HEK293 (cell line): ENCODE results near the gene ADPGK.

ENCODE experiments used
- CTCF ChIA-PET: fragments of 350-600 bp; formaldehyde crosslinking; extraction: SDS; loops from one replicate; lab custom pipeline; 2021; ENCODE audit warnings: antibody characterized with exemption; lab: Yijun Ruan, JAX
- POLR2A ChIA-PET: fragments of 300-600 bp; formaldehyde crosslinking; extraction: SDS; loops from one replicate; lab custom pipeline; 2020; ENCODE audit warnings: antibody characterized with exemption, inconsistent platforms; lab: Yijun Ruan, JAX
- H3K27ac ChIP-seq: fragments of 200-500 bp; sonication (Bioruptor generic); 2 replicates; pipeline ENCODE4 v1.5.1; 2014; ENCODE audit warnings: low read depth, low read length, control low read depth, inconsistent platforms; ENCODE audit errors: extremely low read depth
- H3K36me3 ChIP-seq, 2 experiments: fragments of 200-500 bp in 1 of 2; sonication (Bioruptor generic) in 1 of 2; 1 replicate in 1 of 2; 2 replicates in 1 of 2; pipeline ENCODE4 v1.5.1; 2014 to 2017; ENCODE audit warnings: inconsistent platforms in 2 of 2, low read length in 2 of 2; ENCODE audit not compliant: control insufficient read depth in 2 of 2, insufficient read depth in 1 of 2
- H3K4me1 ChIP-seq: fragments of 200-500 bp; sonication (Bioruptor generic); 2 replicates; pipeline ENCODE4 v1.5.1; 2014; ENCODE audit warnings: mild to moderate bottlenecking, low read length, inconsistent platforms; ENCODE audit not compliant: control insufficient read depth, insufficient read depth
- H3K4me3 ChIP-seq: 2 replicates; pipeline ENCODE4 v1.5.1; 2011; ENCODE audit warnings: low read depth, mild to moderate bottlenecking, control low read depth, low read length, moderate library complexity
- H3K9me3 ChIP-seq: fragments of 200-500 bp; sonication (Bioruptor generic); 2 replicates; pipeline ENCODE4 v1.5.1; 2014; ENCODE audit warnings: low read depth, low read length, inconsistent platforms; ENCODE audit not compliant: control insufficient read depth, insufficient read depth
- SALL2 ChIP-seq: fragments of 450-650 bp; formaldehyde crosslinking; IDR thresholded peaks from 2 replicates; pipeline ENCODE4 v1.5.0; 2017; ENCODE audit warnings: missing biosample characterization, mild to moderate bottlenecking, missing genetic modification characterization, borderline replicate concordance
- SCRT1 ChIP-seq: fragments of 450-650 bp; formaldehyde crosslinking; IDR thresholded peaks from 2 replicates; pipeline ENCODE4 v1.5.1; 2016; ENCODE audit warnings: missing biosample characterization, missing genetic modification characterization, borderline replicate concordance
- TCF7L2 ChIP-seq: IDR thresholded peaks from 2 replicates; pipeline ENCODE4 v1.6.1; 2011; ENCODE audit warnings: low read depth, mild to moderate bottlenecking, inconsistent platforms, low read length, moderate library complexity, borderline replicate concordance
- ZBTB26 ChIP-seq: fragments of 450-650 bp; formaldehyde crosslinking; optimal IDR thresholded peaks from 2 replicates; pipeline ENCODE3; 2016; ENCODE audit warnings: missing biosample characterization, mild to moderate bottlenecking, missing genetic modification characterization
- ZNF132 ChIP-seq: fragments of 450-650 bp; formaldehyde crosslinking; IDR thresholded peaks from 2 replicates; pipeline ENCODE4 v1.5.1; 2017; ENCODE audit warnings: missing biosample characterization, missing genetic modification characterization, borderline replicate concordance
- ZNF138 ChIP-seq: fragments of 450-650 bp; formaldehyde crosslinking; IDR thresholded peaks from 2 replicates; pipeline ENCODE4 v1.5.1; 2016; ENCODE audit warnings: missing biosample characterization, missing genetic modification characterization, borderline replicate concordance
- ZNF146 ChIP-seq: fragments of 450-650 bp; formaldehyde crosslinking; IDR thresholded peaks from 2 replicates; pipeline ENCODE4 v1.5.1; 2016; ENCODE audit warnings: missing biosample characterization, missing genetic modification characterization
- ZNF202 ChIP-seq: fragments of 450-650 bp; formaldehyde crosslinking; IDR thresholded peaks from 2 replicates; pipeline ENCODE4 v1.5.1; 2016; ENCODE audit warnings: missing biosample characterization, missing genetic modification characterization, borderline replicate concordance
- ZNF214 ChIP-seq: fragments of 450-650 bp; formaldehyde crosslinking; IDR thresholded peaks from 2 replicates; pipeline ENCODE4 v1.5.1; 2017; ENCODE audit warnings: missing biosample characterization, mild to moderate bottlenecking, missing genetic modification characterization, borderline replicate concordance
- ZNF221 ChIP-seq: fragments of 450-650 bp; formaldehyde crosslinking; IDR thresholded peaks from 2 replicates; pipeline ENCODE4 v1.5.1; 2017; ENCODE audit warnings: missing biosample characterization, missing genetic modification characterization, borderline replicate concordance
- ZNF24 ChIP-seq: fragments of 450-650 bp; formaldehyde crosslinking; IDR thresholded peaks from 2 replicates; pipeline ENCODE4 v1.5.1; 2016; ENCODE audit warnings: missing biosample characterization, missing genetic modification characterization
- ZNF248 ChIP-seq: fragments of 450-650 bp; formaldehyde crosslinking; IDR thresholded peaks from 2 replicates; pipeline ENCODE4 v1.5.1; 2017; ENCODE audit warnings: missing biosample characterization, missing genetic modification characterization
- ZNF350 ChIP-seq: fragments of 450-650 bp; formaldehyde crosslinking; IDR thresholded peaks from 2 replicates; pipeline ENCODE4 v1.5.0; 2017; ENCODE audit warnings: missing biosample characterization, mild to moderate bottlenecking, missing genetic modification characterization
- ZNF366 ChIP-seq: fragments of 450-650 bp; formaldehyde crosslinking; conservative IDR thresholded peaks from 2 replicates; pipeline ENCODE4 v1.5.1; 2016; ENCODE audit warnings: missing biosample characterization, missing genetic modification characterization
- ZNF530 ChIP-seq: fragments of 450-650 bp; formaldehyde crosslinking; IDR thresholded peaks from 2 replicates; pipeline ENCODE4 v1.5.1; 2016; ENCODE audit warnings: low read depth, missing biosample characterization, missing genetic modification characterization
- ZNF548 ChIP-seq: fragments of 450-650 bp; formaldehyde crosslinking; IDR thresholded peaks from 2 replicates; pipeline ENCODE4 v1.5.1; 2016; ENCODE audit warnings: missing biosample characterization, missing genetic modification characterization
- ZNF621 ChIP-seq: fragments of 450-650 bp; formaldehyde crosslinking; IDR thresholded peaks from 2 replicates; pipeline ENCODE4 v1.5.1; 2017; ENCODE audit warnings: missing biosample characterization, missing genetic modification characterization
- ZNF624 ChIP-seq: fragments of 450-650 bp; formaldehyde crosslinking; IDR thresholded peaks from 2 replicates; pipeline ENCODE4 v1.5.1; 2017; ENCODE audit warnings: missing biosample characterization, missing genetic modification characterization
- ZNF629 ChIP-seq: fragments of 450-650 bp; formaldehyde crosslinking; IDR thresholded peaks from 2 replicates; pipeline ENCODE4 v1.5.1; 2017; ENCODE audit warnings: missing biosample characterization, missing genetic modification characterization
- ZNF654 ChIP-seq: fragments of 450-650 bp; formaldehyde crosslinking; IDR thresholded peaks from 2 replicates; pipeline ENCODE4 v1.5.1; 2016; ENCODE audit warnings: low read depth, missing biosample characterization, missing genetic modification characterization
- ZNF677 ChIP-seq: fragments of 450-650 bp; IDR thresholded peaks from 2 replicates; pipeline ENCODE4 v1.5.0; 2018; ENCODE audit warnings: missing biosample characterization, mild to moderate bottlenecking, missing genetic modification characterization, moderate library complexity
- ZNF692 ChIP-seq: fragments of 450-650 bp; formaldehyde crosslinking; IDR thresholded peaks from 2 replicates; pipeline ENCODE4 v1.5.1; 2016; ENCODE audit warnings: missing biosample characterization, missing genetic modification characterization
- ZNF768 ChIP-seq: fragments of 450-650 bp; formaldehyde crosslinking; IDR thresholded peaks from 2 replicates; pipeline ENCODE4 v1.5.1; 2018; ENCODE audit warnings: missing biosample characterization, mild to moderate bottlenecking, missing genetic modification characterization
- ZNF837 ChIP-seq: fragments of 450-650 bp; formaldehyde crosslinking; IDR thresholded peaks from 2 replicates; pipeline ENCODE4 v1.5.1; 2016; ENCODE audit warnings: missing biosample characterization, missing genetic modification characterization
- TF ChIP-seq, protein P1 (sequence below): fragments of 450-650 bp; formaldehyde crosslinking; IDR thresholded peaks from 2 replicates; pipeline ENCODE4 v1.5.1; 2017; ENCODE audit warnings: missing biosample characterization, missing genetic modification characterization

The ADPGK gene

DNA sequence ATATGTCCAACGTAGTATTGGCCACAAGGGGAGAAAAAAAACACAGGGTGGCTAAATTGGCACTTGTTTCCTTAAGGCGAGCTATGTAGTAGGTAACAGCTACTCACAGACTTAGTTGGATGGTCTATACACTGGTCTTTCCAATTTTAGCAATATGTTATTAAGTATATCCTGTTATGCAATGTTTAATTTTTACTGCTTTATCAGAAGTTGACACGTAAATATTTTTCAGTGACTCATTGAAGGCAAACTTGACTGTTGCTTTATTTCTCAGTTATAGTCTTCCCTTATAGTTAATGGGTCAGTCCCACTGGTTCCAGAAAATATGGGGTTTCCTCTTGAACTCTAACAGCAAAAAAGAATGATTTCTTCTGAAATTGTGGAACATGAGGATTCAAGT lies 46.5 kb downstream of the ADPGK start:
- H3K4me1 ChIP-seq: no peaks in the 10 kb centered on the region
- ChIA-PET POLR2A (no interaction called here), CTCF (interaction anchor here (0.6 to 8.1 kb wide), 3 partner anchors 8 to 66 kb away, joined by 4 to 73 read pairs (median 5); no protein-coding TSS in a partner anchor)
- no peaks in the 10 kb centered on the region for H3K9me3 ChIP-seq
- H3K36me3 ChIP-seq: peaks cover 40 to 69% of the 10 kb centered on the region in 2 experiments
- TF ChIP-seq ZNF654 (tag by site-specific recombination): no peak
- TF ChIP-seq ZNF768 (tag by site-specific recombination): no peak
- no peak for TF ChIP-seq ZNF146 (tag by site-specific recombination)
- no peak for TF ChIP-seq ZNF138
- TF ChIP-seq ZNF214 (tag by site-specific recombination): no peak
- TF ChIP-seq ZNF221 (tag by site-specific recombination): no peak
- TF ChIP-seq ZNF24: no peak
- TF ChIP-seq ZNF350 (tag by site-specific recombination): no peak
- no peak for TF ChIP-seq ZNF837 (tag by site-specific recombination)
- TF ChIP-seq, all 188 proteins: peak for 0
- H3K27ac ChIP-seq: no peak overlapping the region
- H3K4me3 ChIP-seq: no peak overlapping the region

DNA sequence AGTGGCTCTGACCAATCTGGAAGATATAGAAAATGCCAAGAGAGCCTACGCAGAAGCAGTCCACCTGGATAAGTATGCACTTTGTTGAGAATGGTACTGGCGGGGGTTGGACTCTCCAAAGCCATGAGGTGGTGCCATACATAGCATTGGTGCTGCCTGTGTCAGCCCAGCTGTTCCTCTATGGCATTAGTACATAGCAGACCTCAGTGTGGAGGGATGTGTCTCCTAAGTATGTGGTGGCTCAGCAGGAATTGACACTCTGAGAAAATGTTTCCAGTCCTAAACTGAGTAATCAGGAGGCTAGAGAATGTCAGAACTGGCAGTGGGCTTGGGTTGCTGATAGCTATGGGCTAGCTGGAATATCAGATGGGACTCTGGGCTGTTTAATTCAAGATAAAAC lies 48.4 kb downstream of the ADPGK start:
- H3K9me3 ChIP-seq: no peaks in the 10 kb centered on the region
- peaks cover 28 to 81% of the 10 kb centered on the region in 2 experiments for H3K36me3 ChIP-seq
- ChIA-PET CTCF (interaction anchor here (0.5 to 8.1 kb wide), 5 partner anchors 9 to 441 kb away, joined by 3 to 73 read pairs (median 4); no protein-coding TSS in a partner anchor), POLR2A (no interaction called here)
- H3K27ac ChIP-seq: no peak overlapping the region
- TF ChIP-seq ZNF214 (tag by site-specific recombination): no peak
- no peak for TF ChIP-seq ZNF350 (tag by site-specific recombination)
- no peak for TF ChIP-seq SCRT1 (tag by site-specific recombination)
- no peak for TF ChIP-seq ZNF692 (tag by site-specific recombination)
- TF ChIP-seq, protein P1, sequence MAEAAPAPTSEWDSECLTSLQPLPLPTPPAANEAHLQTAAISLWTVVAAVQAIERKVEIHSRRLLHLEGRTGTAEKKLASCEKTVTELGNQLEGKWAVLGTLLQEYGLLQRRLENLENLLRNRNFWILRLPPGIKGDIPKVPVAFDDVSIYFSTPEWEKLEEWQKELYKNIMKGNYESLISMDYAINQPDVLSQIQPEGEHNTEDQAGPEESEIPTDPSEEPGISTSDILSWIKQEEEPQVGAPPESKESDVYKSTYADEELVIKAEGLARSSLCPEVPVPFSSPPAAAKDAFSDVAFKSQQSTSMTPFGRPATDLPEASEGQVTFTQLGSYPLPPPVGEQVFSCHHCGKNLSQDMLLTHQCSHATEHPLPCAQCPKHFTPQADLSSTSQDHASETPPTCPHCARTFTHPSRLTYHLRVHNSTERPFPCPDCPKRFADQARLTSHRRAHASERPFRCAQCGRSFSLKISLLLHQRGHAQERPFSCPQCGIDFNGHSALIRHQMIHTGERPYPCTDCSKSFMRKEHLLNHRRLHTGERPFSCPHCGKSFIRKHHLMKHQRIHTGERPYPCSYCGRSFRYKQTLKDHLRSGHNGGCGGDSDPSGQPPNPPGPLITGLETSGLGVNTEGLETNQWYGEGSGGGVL (tag by site-specific recombination): no peak
- no peak for TF ChIP-seq ZNF624 (tag by site-specific recombination)
- no peak for TF ChIP-seq ZNF248 (tag by site-specific recombination)
- no peak for TF ChIP-seq ZNF132 (tag by site-specific recombination)
- H3K4me1 ChIP-seq: no peaks in the 10 kb centered on the region
- no peak overlapping the region for H3K4me3 ChIP-seq

DNA sequence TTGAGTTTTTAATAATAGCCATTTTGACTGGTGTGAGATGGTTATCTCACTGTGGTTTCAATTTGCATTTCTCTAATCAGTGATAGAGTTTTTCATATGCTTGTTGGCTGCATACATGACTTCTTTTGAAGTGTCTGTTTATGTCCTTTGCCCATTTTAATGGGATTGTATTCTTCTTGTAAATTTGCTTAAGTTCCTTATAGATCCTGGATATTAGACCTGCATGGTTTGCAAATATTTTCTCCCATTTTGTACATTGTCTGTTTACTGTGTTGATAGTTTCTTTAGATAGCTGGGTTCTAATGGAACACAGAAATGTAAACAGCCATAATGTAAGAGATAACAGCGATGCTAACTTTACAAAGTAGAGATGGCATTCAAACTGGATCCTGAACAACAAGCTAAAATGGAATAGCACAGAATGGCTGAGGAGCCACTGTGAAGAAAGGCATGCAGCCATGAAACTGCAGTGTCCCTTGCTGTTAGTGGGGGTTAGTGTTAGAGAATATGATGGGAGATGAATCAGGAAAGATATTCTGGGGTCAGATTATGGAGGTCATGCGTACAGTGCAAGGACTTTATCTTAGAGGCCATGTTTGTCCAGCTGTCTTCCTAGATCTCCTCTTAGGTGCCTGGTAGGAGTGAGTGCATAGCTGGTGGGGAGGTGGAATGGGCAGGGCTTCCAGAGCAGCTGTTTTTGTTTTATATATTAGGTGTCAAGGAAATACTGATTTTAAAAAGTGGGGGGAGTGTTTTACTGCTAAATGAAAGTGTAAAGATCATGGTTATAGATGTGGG lies 49.4 kb downstream of the ADPGK start:
- Histone ChIP-seq H3K9me3 (no peaks in the 10 kb centered on the region), H3K36me3 (peaks cover 28 to 74% of the 10 kb centered on the region in 2 experiments), H3K4me3 (no peak overlapping the region), H3K4me1 (no peaks in the 10 kb centered on the region), H3K27ac (no peak overlapping the region)
- ChIA-PET POLR2A (no interaction called here), CTCF (interaction anchor here (1.2 to 8.1 kb wide), 2 partner anchors 12 to 35 kb away, joined by 4 to 73 read pairs; no protein-coding TSS in a partner anchor)
- TF ChIP-seq ZNF202 (tag by site-specific recombination) (no peak), ZNF548 (tag by site-specific recombination) (no peak), ZNF629 (no peak), SALL2 (no peak), TCF7L2 (no peak), ZNF677 (tag by site-specific recombination) (no peak), ZNF530 (no peak), ZBTB26 (tag by site-specific recombination) (no peak), ZNF366 (tag by site-specific recombination) (no peak), ZNF621 (tag by site-specific recombination) (no peak)
